Diencephalon (tissue), 1 donor: ENCODE results near the gene FCAR. TPM values are rescaled to one million over a fixed set of nuclear protein-coding genes. Genes with fewer than 3 reads are reported as not detected.

Experiments
- small RNA-seq: library from RNA; depleted of rRNA; stranded (forward); fragments of <200 nt; gene quantifications from one replicate; pipeline ENCODE3, GENCODE V24; 2014
- total RNA-seq: library from RNA; depleted of rRNA; stranded (reverse); fragments of >200 nt; gene quantifications from one replicate; pipeline ENCODE4 v1.2.3, GENCODE V29; 2014

The FCAR gene
- 0.92 TPM for total RNA-seq

DNA sequence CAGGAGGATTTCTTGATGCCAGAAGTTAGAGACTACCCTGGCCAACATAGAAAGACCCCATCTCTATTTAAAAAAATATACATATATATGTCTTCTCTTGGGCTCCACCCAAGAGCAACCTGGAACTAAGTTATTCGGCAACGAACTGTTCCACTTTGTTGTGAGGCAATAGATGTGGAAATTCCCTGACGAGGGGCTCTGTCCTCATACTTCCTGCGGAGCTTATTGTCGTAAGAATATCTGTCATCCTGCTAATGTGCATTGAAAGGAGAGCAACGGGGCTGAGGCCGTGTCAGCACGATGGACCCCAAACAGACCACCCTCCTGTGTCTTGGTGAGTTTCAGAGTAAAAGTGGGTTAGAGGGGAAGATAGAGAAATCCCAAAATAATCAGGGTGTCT is at the start of gene FCAR:
Gene FCAR, plus strand, starts transcription at position 246 of the 400 bp plus-strand sequence. Its CDS starts 55 bp downstream, at position 301.

DNA sequence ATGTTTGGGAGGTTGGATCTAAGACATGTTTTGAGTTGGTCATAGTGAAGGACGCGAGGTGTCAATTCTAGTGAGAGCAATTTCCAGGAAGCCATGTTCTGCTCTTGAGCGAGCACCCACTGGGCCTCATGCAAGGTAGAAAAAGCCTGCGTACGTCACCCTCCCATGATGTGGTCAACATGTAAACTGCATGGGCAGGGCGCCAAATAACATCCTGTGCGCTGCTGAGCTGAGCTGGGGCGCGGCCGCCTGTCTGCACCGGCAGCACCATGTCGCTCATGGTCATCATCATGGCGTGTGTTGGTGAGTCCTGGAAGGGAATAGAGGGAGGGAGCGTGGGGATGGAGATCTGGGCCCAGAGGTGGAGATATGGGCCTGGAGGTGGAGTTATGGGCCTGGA is 41.5 kb upstream of the FCAR start, which contains the start of gene KIR2DS4:
Gene KIR2DS4, plus strand, starts transcription at position 181 of the 400 bp plus-strand sequence.

DNA sequence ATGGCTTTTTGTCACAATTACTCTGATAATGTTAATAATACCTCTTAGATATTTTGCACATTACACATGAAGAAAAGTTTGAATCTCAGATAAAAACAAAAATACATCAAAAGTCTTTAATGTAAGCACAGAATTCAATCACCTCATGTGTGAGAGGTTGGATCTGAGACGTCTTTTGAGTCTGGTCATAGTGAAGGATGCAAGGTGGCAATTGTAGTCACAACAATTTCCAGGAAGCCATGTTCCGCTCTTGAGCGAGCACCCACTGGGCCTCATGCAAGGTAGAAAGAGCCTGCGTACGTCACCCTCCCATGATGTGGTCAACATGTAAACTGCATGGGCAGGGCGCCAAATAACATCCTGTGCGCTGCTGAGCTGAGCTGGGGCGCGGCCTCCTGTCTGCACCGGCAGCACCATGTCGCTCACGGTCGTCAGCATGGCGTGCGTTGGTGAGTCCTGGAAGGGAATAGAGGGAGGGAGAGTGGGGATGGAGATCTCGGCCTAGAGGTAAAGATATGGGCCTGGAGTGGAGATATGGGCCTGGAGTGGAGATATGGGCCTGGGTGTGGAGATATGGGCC is 23.9 kb upstream of the FCAR start, which contains the start of gene KIR3DL2:
Gene KIR3DL2, plus strand, starts transcription at position 383 of the 580 bp plus-strand sequence. Its CDS starts 33 bp downstream, at position 416.

DNA sequence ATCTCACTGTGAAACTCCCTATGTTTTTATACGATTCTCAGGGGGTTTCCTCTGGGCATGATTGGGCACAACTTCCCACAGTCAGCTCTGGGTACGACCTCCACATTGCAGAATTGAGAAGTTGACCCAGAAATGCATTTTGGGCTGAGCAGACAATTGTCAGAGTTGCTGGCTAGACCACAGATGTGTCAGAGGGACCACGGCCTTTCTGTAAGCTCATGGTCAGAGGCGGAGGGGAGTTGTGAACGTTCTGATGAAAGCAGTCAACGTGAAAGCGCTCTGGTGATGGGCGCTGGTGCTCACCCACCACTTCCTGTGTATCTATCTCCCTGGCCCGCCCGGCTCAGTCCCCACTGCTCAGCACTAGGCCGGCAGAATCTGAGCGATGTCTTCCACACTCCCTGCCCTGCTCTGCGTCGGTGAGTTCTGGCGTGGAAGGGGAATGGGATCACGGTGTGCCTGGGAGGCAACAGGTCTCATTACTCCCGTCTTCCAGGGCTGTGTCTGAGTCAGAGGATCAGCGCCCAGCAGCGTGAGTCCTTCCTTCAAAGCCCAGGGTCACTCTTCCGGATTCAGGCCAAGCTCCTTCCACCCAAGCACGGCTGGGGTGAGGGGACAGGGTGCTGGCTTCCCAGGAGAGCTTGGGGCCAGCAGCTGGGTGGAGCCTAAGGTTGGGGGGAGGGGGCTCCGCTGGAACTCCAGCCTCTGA is 31.9 kb downstream of the FCAR start, which contains the start of gene NCR1:
Gene NCR1, plus strand, starts transcription at position 346 of the 709 bp plus-strand sequence. Its CDS starts 40 bp downstream, at position 386.

Small RNA genes within 50 kb of the gene (small RNA-seq; reads per million reads assigned to genes)
- gene RNU6-222P: not detected

Other genes starting within 250 kb of the FCAR start
- 0.46 TPM for gene LILRB1, start 243.8 kb upstream of the FCAR start, total RNA-seq
- gene LILRB4, start 211.2 kb upstream of the FCAR start, total RNA-seq: 2.3 TPM
- not detected for gene KIR3DL3, start 149.8 kb upstream of the FCAR start, total RNA-seq
- gene KIR2DL3, start 135.7 kb upstream of the FCAR start, total RNA-seq: not detected
- gene KIR2DL1, start 104.4 kb upstream of the FCAR start, total RNA-seq: not detected
- not detected for gene KIR2DL4, start 70.6 kb upstream of the FCAR start, total RNA-seq
- gene KIR3DL1, start 57.8 kb upstream of the FCAR start, total RNA-seq: not detected
- not detected for gene KIR2DS4, start 41.6 kb upstream of the FCAR start, total RNA-seq
- gene KIR3DL2, start 23.8 kb upstream of the FCAR start, total RNA-seq: not detected
- not detected for gene NCR1, start 31.9 kb downstream of the FCAR start, total RNA-seq
- not detected for gene NLRP7, start 73.3 kb downstream of the FCAR start, total RNA-seq
- 12.7 TPM for gene NLRP2, start 92.1 kb downstream of the FCAR start, total RNA-seq
- gene GP6, start 164.0 kb downstream of the FCAR start, total RNA-seq: 0.23 TPM
- gene RDH13, start 188.9 kb downstream of the FCAR start, total RNA-seq: 30.4 TPM
- gene EPS8L1, start 201.6 kb downstream of the FCAR start, total RNA-seq: 2.1 TPM
- 16.1 TPM for gene PPP1R12C, start 243.4 kb downstream of the FCAR start, total RNA-seq